Daoy (cell line): ENCODE data around the gene CDH16. TPM values are rescaled to one million over a fixed set of nuclear protein-coding genes. Genes with fewer than 3 reads are reported as not detected.
"Not testable (repeated sequence)": the region's sequence is repeated elsewhere in the genome, so short reads cannot be mapped to it uniquely, and the experiment has no call there.

Source experiments
- DNase-seq: peaks from one replicate; pipeline ENCODE4 v3.0.0-alpha.2; 2015; ENCODE audit warnings: low read depth
- total RNA-seq: library from RNA; depleted of rRNA; stranded (reverse); fragments of >200 nt; shearing (Covaris generic); gene quantifications from 2 replicates; pipeline ENCODE4 v1.2.3, GENCODE V29; 2014; rRNA removed

CDH16 gene, protein sequence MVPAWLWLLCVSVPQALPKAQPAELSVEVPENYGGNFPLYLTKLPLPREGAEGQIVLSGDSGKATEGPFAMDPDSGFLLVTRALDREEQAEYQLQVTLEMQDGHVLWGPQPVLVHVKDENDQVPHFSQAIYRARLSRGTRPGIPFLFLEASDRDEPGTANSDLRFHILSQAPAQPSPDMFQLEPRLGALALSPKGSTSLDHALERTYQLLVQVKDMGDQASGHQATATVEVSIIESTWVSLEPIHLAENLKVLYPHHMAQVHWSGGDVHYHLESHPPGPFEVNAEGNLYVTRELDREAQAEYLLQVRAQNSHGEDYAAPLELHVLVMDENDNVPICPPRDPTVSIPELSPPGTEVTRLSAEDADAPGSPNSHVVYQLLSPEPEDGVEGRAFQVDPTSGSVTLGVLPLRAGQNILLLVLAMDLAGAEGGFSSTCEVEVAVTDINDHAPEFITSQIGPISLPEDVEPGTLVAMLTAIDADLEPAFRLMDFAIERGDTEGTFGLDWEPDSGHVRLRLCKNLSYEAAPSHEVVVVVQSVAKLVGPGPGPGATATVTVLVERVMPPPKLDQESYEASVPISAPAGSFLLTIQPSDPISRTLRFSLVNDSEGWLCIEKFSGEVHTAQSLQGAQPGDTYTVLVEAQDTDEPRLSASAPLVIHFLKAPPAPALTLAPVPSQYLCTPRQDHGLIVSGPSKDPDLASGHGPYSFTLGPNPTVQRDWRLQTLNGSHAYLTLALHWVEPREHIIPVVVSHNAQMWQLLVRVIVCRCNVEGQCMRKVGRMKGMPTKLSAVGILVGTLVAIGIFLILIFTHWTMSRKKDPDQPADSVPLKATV
- total RNA-seq: not detected in 2 replicates

- no peak for DNase-seq
Measured at GRCh38 chr16:66918803-66919568, at the start of gene CDH16. Gene CDH16 (minus strand): TSS chr16:66918885. CDS start chr16:66918065, 820 bp downstream.

DNA sequence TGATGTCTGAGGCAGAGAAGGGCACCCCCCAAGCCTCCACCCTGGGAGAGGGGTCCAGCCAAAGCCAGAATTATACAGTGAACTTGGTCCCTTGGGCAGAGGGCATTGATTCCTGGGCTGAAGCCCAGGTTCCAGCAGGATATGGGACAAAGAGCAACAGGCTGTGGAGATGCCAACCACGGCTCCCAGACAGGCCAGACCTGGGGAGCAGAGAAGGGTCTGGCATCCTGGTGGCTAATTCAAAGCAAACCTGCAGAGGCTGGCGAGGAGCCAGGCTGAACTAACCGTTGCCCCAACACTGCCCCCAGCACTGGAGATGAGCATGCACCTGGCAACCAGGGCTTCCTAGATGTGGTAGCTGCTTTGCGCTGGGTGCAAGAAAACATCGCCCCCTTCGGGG is 45.4 kb upstream of the CDH16 start:
- no peak for DNase-seq

DNA sequence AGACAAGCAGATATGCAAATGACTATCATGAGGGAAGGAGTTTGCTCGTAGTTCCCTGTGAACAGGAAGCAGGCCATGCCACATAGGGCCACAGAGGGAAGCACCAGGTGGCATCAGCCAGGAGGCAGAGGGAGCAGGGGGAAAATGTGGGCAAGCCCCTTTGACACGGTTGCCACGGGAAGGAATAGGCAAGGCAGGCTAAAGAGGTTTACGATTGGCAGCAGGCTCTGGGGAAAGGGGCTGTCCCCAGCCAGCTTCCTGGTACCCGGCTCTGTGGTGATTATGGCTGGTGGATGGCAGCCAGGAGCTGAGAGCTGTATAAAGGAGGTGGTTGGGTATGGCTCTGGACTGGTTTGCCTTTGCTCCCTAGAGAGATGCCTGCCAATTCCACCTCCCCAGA is 43.2 kb upstream of the CDH16 start:
- no peak for DNase-seq

DNA sequence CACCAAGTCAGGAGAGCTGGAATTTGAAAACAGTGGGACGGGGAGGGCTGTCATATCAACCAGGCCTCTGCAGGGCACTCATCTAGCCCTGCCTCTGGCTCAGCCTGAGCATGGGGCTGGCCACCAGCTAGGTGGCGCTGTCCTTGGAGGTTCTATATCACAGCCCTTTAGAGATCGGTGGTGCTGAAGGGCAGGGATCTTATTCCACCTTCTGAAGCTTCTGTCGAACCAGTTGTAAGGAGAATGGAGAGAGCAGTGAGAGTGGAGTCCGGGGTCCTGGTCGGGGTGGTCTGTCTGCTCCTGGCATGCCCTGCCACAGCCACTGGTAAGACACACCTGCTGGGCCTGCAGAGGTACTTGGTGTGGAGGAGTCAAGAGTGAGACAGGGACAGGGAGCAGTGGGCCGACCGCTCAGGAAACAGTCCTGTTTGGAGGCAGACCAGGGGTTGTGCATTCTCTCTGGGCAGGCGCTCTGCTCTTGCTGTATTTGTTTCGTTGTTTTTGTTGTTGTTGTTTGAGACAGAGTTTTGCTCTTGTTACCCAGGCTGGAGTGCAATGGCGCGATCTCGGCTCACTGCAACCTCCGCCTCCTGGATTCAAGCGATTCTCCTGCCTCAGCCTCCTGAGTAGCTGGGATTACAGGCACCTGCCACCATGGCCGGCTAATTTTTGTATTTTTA is 42.5 kb upstream of the CDH16 start, which contains the start of gene CES3:
Gene CES3, plus strand, starts transcription at position 202 of the 680 bp plus-strand sequence. Its CDS starts 42 bp downstream, at position 244.
- peak; percentile 61 for DNase-seq

GRCh38 chr16:66960270-66960669 is 41.6 kb upstream of the CDH16 start:
- no peak for DNase-seq

DNA sequence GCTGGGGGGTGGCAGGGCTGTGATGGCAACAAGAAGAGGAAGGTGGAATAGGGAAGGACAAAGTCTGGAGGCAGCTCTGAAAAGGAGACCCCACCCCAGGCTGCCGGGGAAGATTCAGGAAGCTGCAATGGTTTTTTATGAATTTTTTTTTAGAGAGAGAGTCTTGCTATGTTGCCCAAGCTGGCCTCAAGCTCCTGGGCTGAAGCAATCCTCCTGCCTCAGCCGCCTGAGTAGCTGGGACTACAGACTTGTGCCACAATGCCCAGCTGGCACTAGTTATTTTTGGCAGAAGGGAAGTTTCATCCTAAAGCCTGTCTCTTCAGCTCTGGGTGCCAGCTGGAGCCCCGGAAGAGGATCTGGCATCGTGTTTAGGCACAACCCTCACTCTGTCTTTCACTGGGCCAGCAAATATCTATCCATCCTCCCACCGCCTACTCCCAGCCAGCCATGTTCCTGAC is 41.0 kb upstream of the CDH16 start:
- no peak for DNase-seq

GRCh38 chr16:66958857-66959703 is 40.4 kb upstream of the CDH16 start:
- no peak for DNase-seq

- DNase-seq: not testable (repeated sequence)
Measured at GRCh38 chr16:66956154-66956457, 37.4 kb upstream of the CDH16 start.

- DNase-seq: not testable (repeated sequence)
Measured at GRCh38 chr16:66955363-66956153, 36.9 kb upstream of the CDH16 start.

- DNase-seq: peak; percentile 68
Measured at GRCh38 chr16:66954097-66954659, 35.5 kb upstream of the CDH16 start.

GRCh38 chr16:66953462-66954096 is 34.9 kb upstream of the CDH16 start:
- no peak for DNase-seq

DNA sequence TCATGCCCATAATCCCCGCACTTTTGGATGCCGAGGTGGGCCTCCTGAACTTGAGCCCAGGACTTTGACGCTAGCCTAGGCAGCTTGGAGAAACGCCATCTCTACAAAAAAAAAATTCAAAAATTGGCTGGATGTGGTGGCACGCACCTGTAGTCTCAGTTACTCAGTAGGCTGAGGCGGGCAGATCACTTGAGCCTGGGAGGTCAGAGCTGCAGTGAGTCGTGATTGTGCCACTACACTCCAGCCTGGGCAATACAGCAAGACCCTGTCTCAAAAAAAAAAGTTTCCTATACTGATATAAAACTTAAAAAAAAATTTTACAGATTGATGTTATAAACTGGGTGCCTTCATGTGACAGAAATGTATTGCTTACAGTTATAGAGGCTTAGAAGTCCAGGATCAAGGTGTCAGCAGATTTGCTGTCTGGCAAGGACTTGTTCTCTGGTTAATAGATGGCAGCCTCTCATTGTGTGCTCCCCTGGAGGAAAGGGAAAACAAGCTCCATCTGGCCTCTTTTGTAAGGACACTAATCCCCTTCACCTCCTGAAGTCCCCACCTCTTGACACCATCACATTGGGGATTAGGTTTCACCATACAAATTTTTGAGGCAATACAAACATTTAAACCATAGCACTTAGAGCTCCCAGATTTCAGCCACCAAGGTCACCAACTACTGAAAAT is 33.9 kb upstream of the CDH16 start:
- DNase-seq: no peak

DNA sequence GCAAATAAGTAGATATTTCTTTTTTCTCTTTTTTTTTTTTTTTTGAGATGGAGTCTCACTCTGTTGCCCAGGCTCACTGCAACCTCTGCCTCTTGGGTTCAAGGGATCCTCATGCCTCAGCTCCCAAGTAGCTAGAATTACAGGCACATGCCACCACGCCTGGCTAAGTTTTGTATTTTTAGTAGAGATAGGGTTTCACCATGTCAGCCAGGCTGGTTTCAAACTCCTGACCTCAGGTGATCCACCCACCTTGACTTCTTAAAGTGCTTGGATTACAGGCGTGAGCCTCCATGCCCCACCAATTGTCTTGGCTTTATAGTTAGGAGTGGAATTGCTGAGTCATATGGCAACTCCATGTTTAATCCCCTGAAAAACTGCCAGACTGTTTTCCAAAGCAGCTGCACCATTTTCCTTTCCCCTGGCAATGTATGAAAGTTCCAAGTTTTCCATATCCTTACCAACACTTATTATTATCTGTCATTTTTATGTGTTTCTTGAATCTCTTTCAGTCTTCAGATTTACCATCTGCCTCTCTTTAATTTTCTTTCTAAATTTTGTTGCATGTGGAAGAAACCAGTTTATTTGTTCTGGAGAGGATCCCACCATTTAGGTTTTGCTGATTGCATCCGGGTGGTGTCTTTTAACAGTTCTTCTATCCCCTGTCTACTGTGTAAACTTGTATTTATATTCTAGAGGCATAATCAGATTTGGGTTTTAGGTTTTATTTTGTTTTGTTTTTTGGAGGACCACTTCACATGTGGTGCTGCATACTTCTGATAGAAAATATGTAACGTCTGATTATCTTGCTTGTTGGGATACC is 32.5 kb upstream of the CDH16 start:
- no peak for DNase-seq

DNA sequence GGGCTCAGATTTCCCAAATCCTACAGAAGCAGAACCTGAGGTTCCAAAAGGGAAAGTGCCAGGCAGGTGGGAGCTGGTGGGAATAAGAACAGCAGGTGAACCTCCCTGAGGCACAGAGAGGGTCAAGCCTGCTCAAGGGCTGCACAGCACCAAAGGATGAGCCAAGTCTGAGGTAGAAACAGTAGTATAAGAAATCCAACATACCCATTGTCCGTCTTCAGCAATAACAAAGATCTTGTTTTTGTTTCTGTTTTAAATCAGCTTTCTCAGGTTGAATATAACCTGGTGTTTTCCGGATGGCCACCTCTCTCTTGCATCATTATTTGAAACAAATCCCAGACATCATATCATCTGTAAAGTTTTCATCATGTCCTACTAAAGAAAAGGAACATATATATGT is 31.8 kb upstream of the CDH16 start:
- no peak for DNase-seq

GRCh38 chr16:66949472-66949871 is 30.8 kb upstream of the CDH16 start:
- no peak for DNase-seq

GRCh38 chr16:66948837-66949225 is 30.1 kb upstream of the CDH16 start:
- no peak for DNase-seq

DNA sequence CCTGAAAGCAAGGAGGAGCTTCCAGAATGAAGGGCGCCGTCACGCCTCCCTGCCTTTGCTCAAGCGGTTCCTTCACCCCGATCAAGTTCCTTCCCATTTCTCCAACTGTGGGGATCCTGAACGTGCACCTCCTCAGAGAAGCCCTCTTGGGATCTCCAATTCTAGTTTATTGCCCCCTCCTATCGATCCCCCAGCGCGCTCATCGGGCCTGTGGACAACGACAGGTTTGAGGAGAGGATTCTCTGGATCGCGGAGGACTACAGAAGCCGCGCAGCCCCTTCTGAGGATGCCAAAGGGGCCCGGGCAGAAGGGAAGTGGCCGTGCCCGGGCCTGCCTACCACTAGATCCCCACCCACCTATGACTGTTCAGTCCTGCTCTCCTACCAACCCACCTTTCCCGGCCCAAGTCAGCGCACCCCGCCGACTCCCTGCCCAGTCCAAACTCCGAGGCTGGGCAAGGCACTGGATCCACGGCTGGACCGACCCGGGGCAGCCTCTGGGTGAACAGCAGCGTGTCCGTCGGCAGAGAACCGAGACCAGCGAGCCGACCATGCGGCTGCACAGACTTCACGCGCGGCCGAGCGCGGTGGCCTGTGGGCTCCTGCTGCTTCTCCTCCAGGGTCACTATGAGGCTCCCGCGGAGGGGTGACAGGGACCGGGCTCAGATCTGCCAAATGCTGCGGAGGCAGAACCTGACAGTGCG is 29.6 kb upstream of the CDH16 start:
- no peak for DNase-seq
